RWPE2 (cell line): ENCODE results near the gene LTA4H.

Experiments used
- ATAC-seq: fragments of 200-7000 bp; cut with Tn5 transposase; 3 replicates; pipeline ENCODE4 v1.9.1; 2021; ENCODE audit warnings: low read depth
- DNase-seq: peaks from one replicate; pipeline ENCODE4 v3.0.0-alpha.2; 2020; ENCODE audit warnings: low spot score
- H3K27ac ChIP-seq: fragments of 450-650 bp; 2 replicates; pipeline ENCODE4 v1.5.1; 2017; ENCODE audit warnings: mild to moderate bottlenecking; ENCODE audit not compliant: poor library complexity, severe bottlenecking
- H3K27me3 ChIP-seq: fragments of 250-450 bp; sonication (Bioruptor Pico); 2 replicates; pipeline ENCODE4 v1.5.1; 2021; ENCODE audit warnings: mild to moderate bottlenecking, moderate library complexity; ENCODE audit not compliant: insufficient read depth, poor library complexity, severe bottlenecking
- H3K36me3 ChIP-seq: fragments of 250-450 bp; sonication (Bioruptor Pico); 2 replicates; pipeline ENCODE4 v1.5.1; 2020; ENCODE audit warnings: low read depth, mild to moderate bottlenecking, moderate library complexity
- H3K4me1 ChIP-seq: fragments of 250-450 bp; sonication (Bioruptor Pico); 2 replicates; pipeline ENCODE4 v1.5.1; 2021; ENCODE audit warnings: mild to moderate bottlenecking, moderate library complexity; ENCODE audit not compliant: insufficient read depth, poor library complexity, severe bottlenecking
- H3K4me3 ChIP-seq: fragments of 250-450 bp; sonication (Bioruptor Pico); 2 replicates; pipeline ENCODE4 v1.5.1; 2021; ENCODE audit warnings: mild to moderate bottlenecking, moderate library complexity; ENCODE audit not compliant: severe bottlenecking
- H3K9me3 ChIP-seq: fragments of 250-450 bp; sonication (Bioruptor Pico); 2 replicates; pipeline ENCODE4 v1.5.1; 2021; ENCODE audit warnings: mild to moderate bottlenecking, moderate library complexity; ENCODE audit not compliant: severe bottlenecking
- TF ChIP-seq, protein P1 (sequence below): fragments of 450-650 bp; IDR thresholded peaks from one replicate; pipeline ENCODE4 v1.5.1; 2017; ENCODE audit warnings: mild to moderate bottlenecking, moderate library complexity; ENCODE audit not compliant: poor library complexity, severe bottlenecking

LTA4H gene

DNA sequence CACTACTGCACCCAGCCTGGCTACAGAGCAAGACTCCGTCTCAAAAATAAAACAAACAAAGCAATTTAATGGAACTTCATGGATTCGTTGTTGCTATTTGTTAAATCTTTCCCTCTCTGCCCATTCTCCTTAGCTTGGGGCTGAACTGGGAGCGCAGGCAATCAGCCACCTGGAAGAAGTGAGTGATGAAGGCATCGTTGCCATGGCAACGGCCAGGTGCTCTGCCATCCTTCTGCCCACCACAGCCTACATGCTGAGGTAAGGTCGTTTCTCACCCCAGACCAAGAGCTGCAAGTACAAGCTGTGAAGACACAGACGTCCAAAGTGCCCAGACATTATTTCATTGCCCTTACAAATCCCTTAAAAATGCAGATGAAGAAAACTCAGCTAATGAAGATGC, 73.2 kb downstream of the LTA4H start:
- Histone ChIP-seq H3K27ac (no peak overlapping the region), H3K9me3 (no peaks in the 10 kb centered on the region), H3K4me1 (no peaks in the 10 kb centered on the region), H3K27me3 (no peaks in the 10 kb centered on the region), H3K36me3 (no peaks in the 10 kb centered on the region), H3K4me3 (no peak overlapping the region)
- TF ChIP-seq, protein P1, sequence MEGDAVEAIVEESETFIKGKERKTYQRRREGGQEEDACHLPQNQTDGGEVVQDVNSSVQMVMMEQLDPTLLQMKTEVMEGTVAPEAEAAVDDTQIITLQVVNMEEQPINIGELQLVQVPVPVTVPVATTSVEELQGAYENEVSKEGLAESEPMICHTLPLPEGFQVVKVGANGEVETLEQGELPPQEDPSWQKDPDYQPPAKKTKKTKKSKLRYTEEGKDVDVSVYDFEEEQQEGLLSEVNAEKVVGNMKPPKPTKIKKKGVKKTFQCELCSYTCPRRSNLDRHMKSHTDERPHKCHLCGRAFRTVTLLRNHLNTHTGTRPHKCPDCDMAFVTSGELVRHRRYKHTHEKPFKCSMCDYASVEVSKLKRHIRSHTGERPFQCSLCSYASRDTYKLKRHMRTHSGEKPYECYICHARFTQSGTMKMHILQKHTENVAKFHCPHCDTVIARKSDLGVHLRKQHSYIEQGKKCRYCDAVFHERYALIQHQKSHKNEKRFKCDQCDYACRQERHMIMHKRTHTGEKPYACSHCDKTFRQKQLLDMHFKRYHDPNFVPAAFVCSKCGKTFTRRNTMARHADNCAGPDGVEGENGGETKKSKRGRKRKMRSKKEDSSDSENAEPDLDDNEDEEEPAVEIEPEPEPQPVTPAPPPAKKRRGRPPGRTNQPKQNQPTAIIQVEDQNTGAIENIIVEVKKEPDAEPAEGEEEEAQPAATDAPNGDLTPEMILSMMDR, result no peak
- DNase-seq (no peak), ATAC-seq (no peak)

- Histone ChIP-seq H3K9me3 (no peaks in the 10 kb centered on the region), H3K36me3 (no peaks in the 10 kb centered on the region), H3K4me3 (no peak overlapping the region), H3K4me1 (no peaks in the 10 kb centered on the region), H3K27ac (no peak overlapping the region), H3K27me3 (no peaks in the 10 kb centered on the region)
- DNase-seq (no peak), ATAC-seq (no peak)
- TF ChIP-seq, protein P1, result no peak
Measured at GRCh38 chr12:95960241-95960640, 75.1 kb downstream of the LTA4H start.

GRCh38 chr12:95959107-95959506, 76.3 kb downstream of the LTA4H start:
- DNase-seq (no peak), ATAC-seq (peak; percentile 61; the same call in 1 of the 3 replicates)
- Histone ChIP-seq H3K4me3 (no peak overlapping the region), H3K9me3 (no peaks in the 10 kb centered on the region), H3K27me3 (no peaks in the 10 kb centered on the region), H3K36me3 (no peaks in the 10 kb centered on the region), H3K4me1 (no peaks in the 10 kb centered on the region), H3K27ac (no peak overlapping the region)
- TF ChIP-seq, protein P1, result peak; percentile 26

GRCh38 chr12:95956557-95957145, 78.7 kb downstream of the LTA4H start:
- Histone ChIP-seq H3K27me3 (no peaks in the 10 kb centered on the region), H3K9me3 (no peaks in the 10 kb centered on the region), H3K4me3 (no peak overlapping the region), H3K27ac (no peak overlapping the region), H3K4me1 (no peaks in the 10 kb centered on the region), H3K36me3 (no peaks in the 10 kb centered on the region)
- ATAC-seq (no peak), DNase-seq (no peak)
- TF ChIP-seq, protein P1, result no peak

- no peaks in the 10 kb centered on the region for H3K27me3 ChIP-seq
- H3K9me3 ChIP-seq, result no peaks in the 10 kb centered on the region
- no peak for DNase-seq
- H3K27ac ChIP-seq, result no peak overlapping the region
- no peak overlapping the region for H3K4me3 ChIP-seq
- H3K4me1 ChIP-seq, result no peaks in the 10 kb centered on the region
- ATAC-seq, result no peak
- H3K36me3 ChIP-seq, result no peaks in the 10 kb centered on the region
- TF ChIP-seq, protein P1, result no peak
Measured at GRCh38 chr12:95955549-95956159, 79.7 kb downstream of the LTA4H start.
